GM20000 (cell line): ENCODE results near the gene ZNF814.

Experiments
- DNase-seq: peaks from one replicate; pipeline ENCODE4 v3.0.0; 2012; ENCODE audit warnings: low spot score
- TF ChIP-seq, protein P1 (sequence below): IDR thresholded peaks from 2 replicates; pipeline ENCODE4 v1.5.1; 2012; ENCODE audit warnings: mild to moderate bottlenecking, control low read depth; ENCODE audit errors: extremely low read depth, missing control alignments

ZNF814 gene

GRCh38 chr19:57802269-57802668 lies 86.6 kb downstream of the ZNF814 start:
- TF ChIP-seq, protein P1, sequence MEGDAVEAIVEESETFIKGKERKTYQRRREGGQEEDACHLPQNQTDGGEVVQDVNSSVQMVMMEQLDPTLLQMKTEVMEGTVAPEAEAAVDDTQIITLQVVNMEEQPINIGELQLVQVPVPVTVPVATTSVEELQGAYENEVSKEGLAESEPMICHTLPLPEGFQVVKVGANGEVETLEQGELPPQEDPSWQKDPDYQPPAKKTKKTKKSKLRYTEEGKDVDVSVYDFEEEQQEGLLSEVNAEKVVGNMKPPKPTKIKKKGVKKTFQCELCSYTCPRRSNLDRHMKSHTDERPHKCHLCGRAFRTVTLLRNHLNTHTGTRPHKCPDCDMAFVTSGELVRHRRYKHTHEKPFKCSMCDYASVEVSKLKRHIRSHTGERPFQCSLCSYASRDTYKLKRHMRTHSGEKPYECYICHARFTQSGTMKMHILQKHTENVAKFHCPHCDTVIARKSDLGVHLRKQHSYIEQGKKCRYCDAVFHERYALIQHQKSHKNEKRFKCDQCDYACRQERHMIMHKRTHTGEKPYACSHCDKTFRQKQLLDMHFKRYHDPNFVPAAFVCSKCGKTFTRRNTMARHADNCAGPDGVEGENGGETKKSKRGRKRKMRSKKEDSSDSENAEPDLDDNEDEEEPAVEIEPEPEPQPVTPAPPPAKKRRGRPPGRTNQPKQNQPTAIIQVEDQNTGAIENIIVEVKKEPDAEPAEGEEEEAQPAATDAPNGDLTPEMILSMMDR: peak; percentile 38
- no peak for DNase-seq

DNA sequence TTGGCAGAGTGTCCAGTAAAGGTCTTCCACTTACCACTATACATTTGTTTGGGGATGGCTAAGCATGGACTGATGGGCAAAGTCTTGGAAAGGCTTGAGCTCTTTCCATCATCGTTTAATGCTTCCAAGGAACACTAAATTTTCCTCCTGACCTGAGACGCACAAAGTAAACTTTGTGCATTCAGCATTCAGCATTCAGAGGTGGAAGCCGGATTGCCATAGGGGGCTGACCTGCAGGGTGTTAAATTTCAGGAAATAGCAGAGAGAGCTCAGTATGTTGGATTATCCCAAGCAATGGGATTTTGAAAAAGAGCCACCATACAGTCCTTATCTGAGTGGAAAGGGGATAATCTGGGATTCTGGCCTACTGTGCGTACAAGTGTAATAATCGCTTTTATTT lies 88.1 kb downstream of the ZNF814 start:
- TF ChIP-seq, protein P1: no peak
- no peak for DNase-seq
